ENCODE measurements around the gene PCDHB11.
"Not testable (repeated sequence)": the region's sequence is repeated elsewhere in the genome, so short reads cannot be mapped to it uniquely, and the experiment has no call there.

Gene PCDHB11

DNA sequence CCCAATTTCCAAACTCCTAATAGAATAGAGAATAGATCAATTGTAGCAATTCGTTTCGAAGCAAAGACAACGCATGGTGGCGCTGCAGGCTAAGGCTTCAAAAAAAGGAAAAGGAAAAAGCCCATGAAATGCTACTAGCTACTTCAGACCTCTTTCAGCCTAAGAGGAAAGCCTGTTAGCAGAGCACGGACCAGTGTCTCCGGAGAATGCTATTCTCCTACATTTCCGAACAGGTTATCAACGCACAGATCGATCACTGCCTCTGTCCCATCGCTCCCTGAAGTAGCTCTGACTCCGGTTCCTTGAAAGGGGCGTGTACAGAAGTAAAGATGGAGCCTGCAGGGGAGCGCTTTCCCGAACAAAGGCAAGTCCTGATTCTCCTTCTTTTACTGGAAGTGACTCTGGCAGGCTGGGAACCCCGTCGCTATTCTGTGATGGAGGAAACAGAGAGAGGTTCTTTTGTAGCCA lies 45.9 kb downstream of the PCDHB11 start, which contains the start of gene PCDHB15:
Gene PCDHB15, plus strand, starts transcription at position 146 of the 468 bp plus-strand sequence. Its CDS starts 184 bp downstream, at position 330.
- peaks cover 0 to 8% (median 0%) of the 10 kb centered on the region in 11 experiments; a peak in 4 of 22 replicates for H3K36me3 ChIP-seq
- no peak for TF ChIP-seq Cebpa-rat (IDR thresholded peaks at IDR 0.05)
- no peaks in the 10 kb centered on the region for H3K27me3 ChIP-seq
- H3K4me1 ChIP-seq = no peaks in the 10 kb centered on the region
- H3K4me2 ChIP-seq = no peak within 1 kb of the TSS
- peaks cover 92 to 100% (median 99%) of the 10 kb centered on the region in 11 experiments for H3K9me3 ChIP-seq (replicated peaks in 1 of 11)
- peak within 1 kb of the TSS in 1 of 10 experiments; percentile 35; a peak in 2 of 20 replicates for H3K4me3 ChIP-seq
- no peaks in the 10 kb centered on the region for H4K20me1 ChIP-seq
- H3K27ac ChIP-seq = no peak within 1 kb of the TSS
- no peak within 1 kb of the TSS for H3K9ac ChIP-seq

DNA sequence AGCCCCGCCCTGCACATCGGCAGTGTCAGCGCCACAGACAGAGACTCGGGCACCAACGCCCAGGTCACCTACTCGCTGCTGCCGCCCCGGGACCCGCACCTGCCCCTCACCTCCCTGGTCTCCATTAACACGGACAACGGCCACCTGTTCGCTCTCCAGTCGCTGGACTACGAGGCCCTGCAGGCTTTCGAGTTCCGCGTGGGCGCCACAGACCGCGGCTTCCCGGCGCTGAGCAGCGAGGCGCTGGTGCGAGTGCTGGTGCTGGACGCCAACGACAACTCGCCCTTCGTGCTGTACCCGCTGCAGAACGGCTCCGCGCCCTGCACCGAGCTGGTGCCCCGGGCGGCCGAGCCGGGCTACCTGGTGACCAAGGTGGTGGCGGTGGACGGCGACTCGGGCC lies 47.5 kb downstream of the PCDHB11 start:
- Histone ChIP-seq H3K9me3 (replicated peaks in 1 of 11) (peaks cover 92 to 100% (median 99%) of the 10 kb centered on the region in 11 experiments), H3K36me3 (peaks cover 0 to 10% (median 0%) of the 10 kb centered on the region in 11 experiments; a peak in 5 of 22 replicates)
- H4K20me1 ChIP-seq, H3K4me2 ChIP-seq, H3K4me3 ChIP-seq, H3K27me3 ChIP-seq, H3K9ac ChIP-seq, H3K4me1 ChIP-seq, H3K27ac ChIP-seq: not testable (repeated sequence)

- H3K4me3 ChIP-seq, H4K20me1 ChIP-seq, H3K4me2 ChIP-seq, H3K9ac ChIP-seq, H3K27me3 ChIP-seq, H3K27ac ChIP-seq, H3K4me1 ChIP-seq: not testable (repeated sequence)
- peaks cover 92 to 100% (median 99%) of the 10 kb centered on the region in 11 experiments for H3K9me3 ChIP-seq (replicated peaks in 1 of 11)
- peaks cover 0 to 10% (median 0%) of the 10 kb centered on the region in 11 experiments; a peak in 5 of 22 replicates for H3K36me3 ChIP-seq
Measured at GRCh38 chr5:141247434-141247833, 48.0 kb downstream of the PCDHB11 start.

- Histone ChIP-seq H3K27ac (no peak overlapping the region), H3K4me1 (no peaks in the 10 kb centered on the region), H3K9me3 (replicated peaks in 1 of 11) (peaks cover 97 to 100% (median 99%) of the 10 kb centered on the region in 11 experiments), H4K20me1 (no peaks in the 10 kb centered on the region), H3K4me2 (no peak overlapping the region), H3K9ac (no peak overlapping the region), H3K36me3 (peaks cover 0 to 10% (median 0%) of the 10 kb centered on the region in 11 experiments; a peak in 6 of 22 replicates), H3K4me3 (no peak overlapping the region), H3K27me3 (no peaks in the 10 kb centered on the region)
- TF ChIP-seq Cebpa-rat (IDR thresholded peaks at IDR 0.05) = no peak
Measured at GRCh38 chr5:141250576-141250975, 51.1 kb downstream of the PCDHB11 start.

Data from BLaER1 treated with 17β-estradiol and CSF1 and Interleukin-3, amounts not matched to agents 10 nM and 100 nM (cell line).